ENCODE data around the gene SPTLC2. TPM values are rescaled to one million over a fixed set of nuclear protein-coding genes. Genes with fewer than 3 reads are reported as not detected.

The SPTLC2 gene
- total and polyA plus RNA-seq, 2 of the 13 experiments (the other 11 are each of a cell fraction or from before 2014, with no cell fraction given) = 17.4 to 17.5 TPM

DNA sequence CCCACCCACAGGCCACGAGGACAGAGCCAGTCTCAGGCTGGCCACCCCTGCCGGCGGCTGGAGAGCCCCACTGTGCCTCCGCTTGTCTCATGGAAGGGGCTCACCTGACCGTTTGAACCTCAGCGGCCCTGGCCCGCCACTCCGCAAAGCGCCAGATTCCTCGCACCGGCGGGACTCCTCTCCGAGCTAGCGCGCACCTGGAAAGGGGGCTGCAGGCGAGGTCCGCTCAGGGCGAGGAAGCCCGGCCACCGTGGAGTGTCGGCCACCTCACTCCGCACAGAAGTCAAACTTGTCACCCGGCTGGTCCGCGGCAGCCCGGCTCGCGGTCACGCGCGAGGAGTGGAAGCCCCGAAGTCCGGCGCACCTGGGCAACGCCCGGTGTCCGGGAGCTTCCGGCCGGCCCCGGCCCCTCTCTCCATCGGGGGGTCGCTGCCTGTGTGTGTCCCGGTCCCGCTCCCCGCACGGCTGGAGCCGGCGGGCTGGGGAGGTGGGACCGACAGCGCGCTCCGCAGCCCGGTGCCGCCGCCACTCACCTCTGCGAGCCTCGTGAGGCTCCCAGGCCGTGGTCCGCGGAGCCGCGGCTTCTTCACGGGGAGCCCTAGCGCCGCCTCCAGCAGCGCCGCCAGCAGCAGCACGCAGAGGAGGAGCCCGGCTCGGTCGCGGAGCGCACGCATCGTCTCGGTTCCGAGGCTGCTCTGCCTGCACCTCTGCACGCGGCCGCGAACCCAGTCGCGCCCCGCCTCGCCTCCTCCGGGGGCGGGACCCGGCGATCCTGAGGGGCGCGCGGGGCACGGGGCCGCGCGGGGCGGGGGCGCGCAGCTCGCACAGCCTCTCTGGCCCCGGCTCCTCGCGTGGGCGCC lies 118.1 kb downstream of the SPTLC2 start, which contains the start of gene ISM2 (continued):
- TF ChIP-seq ZNF678 (CRISPR knock-in tag; IDR thresholded peaks at IDR 0.05) = no peak
- TF ChIP-seq SAP130 (CRISPR knock-in tag; IDR thresholded peaks at IDR 0.05; ENCODE audit: low read depth) = peak; percentile 9
- TF ChIP-seq TBX3 (IDR thresholded peaks at IDR 0.05; ENCODE audit: borderline replicate concordance) = no peak
- TF ChIP-seq, protein P1, sequence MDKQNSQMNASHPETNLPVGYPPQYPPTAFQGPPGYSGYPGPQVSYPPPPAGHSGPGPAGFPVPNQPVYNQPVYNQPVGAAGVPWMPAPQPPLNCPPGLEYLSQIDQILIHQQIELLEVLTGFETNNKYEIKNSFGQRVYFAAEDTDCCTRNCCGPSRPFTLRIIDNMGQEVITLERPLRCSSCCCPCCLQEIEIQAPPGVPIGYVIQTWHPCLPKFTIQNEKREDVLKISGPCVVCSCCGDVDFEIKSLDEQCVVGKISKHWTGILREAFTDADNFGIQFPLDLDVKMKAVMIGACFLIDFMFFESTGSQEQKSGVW (CRISPR knock-in tag; IDR thresholded peaks at IDR 0.05; ENCODE audit: borderline replicate concordance) = no peak; the same call in 1 of the 2 replicates
- peak; percentile 74; the same call in 1 of the 2 replicates for TF ChIP-seq KDM5B (CRISPR knock-in tag; IDR thresholded peaks at IDR 0.05; ENCODE audit: borderline replicate concordance)
- TF ChIP-seq HIVEP1 (CRISPR knock-in tag; IDR thresholded peaks at IDR 0.05) = peak; percentile 64
- TF ChIP-seq, protein P2, sequence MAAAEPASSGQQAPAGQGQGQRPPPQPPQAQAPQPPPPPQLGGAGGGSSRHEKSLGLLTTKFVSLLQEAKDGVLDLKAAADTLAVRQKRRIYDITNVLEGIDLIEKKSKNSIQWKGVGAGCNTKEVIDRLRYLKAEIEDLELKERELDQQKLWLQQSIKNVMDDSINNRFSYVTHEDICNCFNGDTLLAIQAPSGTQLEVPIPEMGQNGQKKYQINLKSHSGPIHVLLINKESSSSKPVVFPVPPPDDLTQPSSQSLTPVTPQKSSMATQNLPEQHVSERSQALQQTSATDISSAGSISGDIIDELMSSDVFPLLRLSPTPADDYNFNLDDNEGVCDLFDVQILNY (CRISPR knock-in tag; conservative IDR thresholded peaks at IDR 0.05) = no peak
- TF ChIP-seq, protein P3, sequence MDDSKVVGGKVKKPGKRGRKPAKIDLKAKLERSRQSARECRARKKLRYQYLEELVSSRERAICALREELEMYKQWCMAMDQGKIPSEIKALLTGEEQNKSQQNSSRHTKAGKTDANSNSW (CRISPR knock-in tag; IDR thresholded peaks at IDR 0.05; ENCODE audit: borderline replicate concordance) = peak; percentile 63; the same call in 1 of the 2 replicates
- TF ChIP-seq, protein P4, sequence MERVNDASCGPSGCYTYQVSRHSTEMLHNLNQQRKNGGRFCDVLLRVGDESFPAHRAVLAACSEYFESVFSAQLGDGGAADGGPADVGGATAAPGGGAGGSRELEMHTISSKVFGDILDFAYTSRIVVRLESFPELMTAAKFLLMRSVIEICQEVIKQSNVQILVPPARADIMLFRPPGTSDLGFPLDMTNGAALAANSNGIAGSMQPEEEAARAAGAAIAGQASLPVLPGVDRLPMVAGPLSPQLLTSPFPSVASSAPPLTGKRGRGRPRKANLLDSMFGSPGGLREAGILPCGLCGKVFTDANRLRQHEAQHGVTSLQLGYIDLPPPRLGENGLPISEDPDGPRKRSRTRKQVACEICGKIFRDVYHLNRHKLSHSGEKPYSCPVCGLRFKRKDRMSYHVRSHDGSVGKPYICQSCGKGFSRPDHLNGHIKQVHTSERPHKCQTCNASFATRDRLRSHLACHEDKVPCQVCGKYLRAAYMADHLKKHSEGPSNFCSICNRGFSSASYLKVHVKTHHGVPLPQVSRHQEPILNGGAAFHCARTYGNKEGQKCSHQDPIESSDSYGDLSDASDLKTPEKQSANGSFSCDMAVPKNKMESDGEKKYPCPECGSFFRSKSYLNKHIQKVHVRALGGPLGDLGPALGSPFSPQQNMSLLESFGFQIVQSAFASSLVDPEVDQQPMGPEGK (CRISPR knock-in tag; IDR thresholded peaks at IDR 0.05) = no peak
- no peak for TF ChIP-seq NCOA5 (CRISPR knock-in tag; IDR thresholded peaks at IDR 0.05)
- TF ChIP-seq SP5 (CRISPR knock-in tag; IDR thresholded peaks at IDR 0.05; ENCODE audit: borderline replicate concordance, low read depth) = no peak; the same call in 1 of the 2 replicates
- TF ChIP-seq ZNF530 (CRISPR knock-in tag; IDR thresholded peaks at IDR 0.05; ENCODE audit: low read depth) = 0 out of 2 replicates have a peak, but pooled peaks have one; percentile 17
- TF ChIP-seq MED1 (CRISPR knock-in tag; IDR thresholded peaks at IDR 0.05) = peak; percentile 47
- TF ChIP-seq GABPB1 (CRISPR knock-in tag; IDR thresholded peaks at IDR 0.05) = peak; percentile 64; the same call in 1 of the 2 replicates
- no peak for TF ChIP-seq NR3C1 (CRISPR knock-in tag; IDR thresholded peaks at IDR 0.05)
- TF ChIP-seq, protein P5, sequence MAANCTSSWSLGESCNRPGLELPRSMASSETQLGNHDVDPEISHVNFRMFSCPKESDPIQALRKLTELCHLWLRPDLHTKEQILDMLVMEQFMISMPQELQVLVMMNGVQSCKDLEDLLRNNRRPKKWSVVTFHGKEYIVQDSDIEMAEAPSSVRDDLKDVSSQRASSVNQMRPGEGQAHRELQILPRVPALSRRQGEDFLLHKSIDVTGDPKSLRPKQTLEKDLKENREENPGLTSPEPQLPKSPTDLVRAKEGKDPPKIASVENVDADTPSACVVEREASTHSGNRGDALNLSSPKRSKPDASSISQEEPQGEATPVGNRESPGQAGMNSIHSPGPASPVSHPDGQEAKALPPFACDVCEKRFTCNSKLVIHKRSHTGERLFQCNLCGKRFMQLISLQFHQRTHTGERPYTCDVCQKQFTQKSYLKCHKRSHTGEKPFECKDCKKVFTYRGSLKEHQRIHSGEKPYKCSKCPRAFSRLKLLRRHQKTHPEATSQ (CRISPR knock-in tag; IDR thresholded peaks at IDR 0.05; ENCODE audit: borderline replicate concordance) = no peak
- peak; percentile 49 for TF ChIP-seq HOXA3 (CRISPR knock-in tag; IDR thresholded peaks at IDR 0.05)
- TF ChIP-seq ZSCAN21 (CRISPR knock-in tag; IDR thresholded peaks at IDR 0.05; ENCODE audit: borderline replicate concordance) = peak; percentile 62; the same call in 1 of the 2 replicates
- TF ChIP-seq, protein P6, sequence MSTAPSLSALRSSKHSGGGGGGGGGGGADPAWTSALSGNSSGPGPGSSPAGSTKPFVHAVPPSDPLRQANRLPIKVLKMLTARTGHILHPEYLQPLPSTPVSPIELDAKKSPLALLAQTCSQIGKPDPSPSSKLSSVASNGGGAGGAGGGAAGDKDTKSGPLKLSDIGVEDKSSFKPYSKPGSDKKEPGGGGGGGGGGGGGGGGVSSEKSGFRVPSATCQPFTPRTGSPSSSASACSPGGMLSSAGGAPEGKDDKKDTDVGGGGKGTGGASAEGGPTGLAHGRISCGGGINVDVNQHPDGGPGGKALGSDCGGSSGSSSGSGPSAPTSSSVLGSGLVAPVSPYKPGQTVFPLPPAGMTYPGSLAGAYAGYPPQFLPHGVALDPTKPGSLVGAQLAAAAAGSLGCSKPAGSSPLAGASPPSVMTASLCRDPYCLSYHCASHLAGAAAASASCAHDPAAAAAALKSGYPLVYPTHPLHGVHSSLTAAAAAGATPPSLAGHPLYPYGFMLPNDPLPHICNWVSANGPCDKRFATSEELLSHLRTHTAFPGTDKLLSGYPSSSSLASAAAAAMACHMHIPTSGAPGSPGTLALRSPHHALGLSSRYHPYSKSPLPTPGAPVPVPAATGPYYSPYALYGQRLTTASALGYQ (CRISPR knock-in tag; IDR thresholded peaks at IDR 0.05) = 0 out of 2 replicates have a peak, but pooled peaks have one; percentile 22
- TF ChIP-seq GABPA (IDR thresholded peaks at IDR 0.05; ENCODE audit: low read depth, low read length) = no peak
- no peak for TF ChIP-seq GABPA (CRISPR knock-in tag; IDR thresholded peaks at IDR 0.05; ENCODE audit: low read depth)
